HG02885 (cell line): ENCODE results near the gene MYH1.
"Not testable (repeated sequence)": the region's sequence is repeated elsewhere in the genome, so short reads cannot be mapped to it uniquely, and the experiment has no call there.

Source experiments
- ATAC-seq: cut with Tn5 transposase; IDR thresholded peaks from one replicate; pipeline ENCODE4 v1.9.1; 2021; ENCODE audit warnings: mild to moderate bottlenecking; ENCODE audit not compliant: unreplicated experiment, poor library complexity

MYH1 gene

DNA sequence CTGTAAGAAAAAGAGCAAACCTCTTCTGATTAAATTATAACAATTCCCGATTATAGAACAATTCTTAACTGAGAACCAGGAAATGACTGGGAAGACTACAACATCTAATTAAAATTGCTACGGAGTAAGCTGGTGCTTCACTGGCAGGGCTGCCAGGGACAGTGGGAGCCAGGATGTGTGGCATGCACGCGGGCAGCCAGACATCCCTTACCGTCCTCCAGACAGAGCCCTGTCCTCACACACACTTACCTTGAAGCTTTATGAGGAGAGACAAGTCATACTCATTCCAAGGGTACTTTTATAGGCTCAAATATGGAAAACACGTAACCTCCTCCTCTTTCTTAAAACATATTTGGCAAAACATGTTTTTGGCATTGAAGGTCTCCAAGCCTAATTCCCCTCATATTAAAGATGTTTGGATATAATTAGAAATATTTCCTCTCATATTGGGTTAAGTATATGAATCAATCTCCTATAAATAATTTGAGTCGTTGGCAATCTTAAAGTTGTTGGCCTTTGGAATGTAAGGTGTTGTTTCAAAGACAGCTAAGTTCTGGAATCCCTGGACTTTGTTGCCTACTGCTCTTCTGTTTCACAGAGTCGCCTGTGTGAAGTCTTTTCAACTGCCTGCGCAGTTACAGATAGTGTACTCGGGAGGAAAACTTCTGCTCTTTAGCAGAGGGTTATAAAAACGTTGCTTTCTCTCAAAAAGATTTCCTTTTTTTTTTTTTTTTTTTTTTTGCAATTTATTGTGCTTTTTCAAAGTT is at the start of gene MYH1:
TSS of gene MYH1 (minus strand) at position 272 of the 767 bp plus-strand sequence. CDS start 1,900 bp downstream, outside the sequence.
- no peak for ATAC-seq

- no peak for ATAC-seq
These were observed 45.8 kb upstream of the MYH1 start for GRCh38 chr17:10563991-10564660.

DNA sequence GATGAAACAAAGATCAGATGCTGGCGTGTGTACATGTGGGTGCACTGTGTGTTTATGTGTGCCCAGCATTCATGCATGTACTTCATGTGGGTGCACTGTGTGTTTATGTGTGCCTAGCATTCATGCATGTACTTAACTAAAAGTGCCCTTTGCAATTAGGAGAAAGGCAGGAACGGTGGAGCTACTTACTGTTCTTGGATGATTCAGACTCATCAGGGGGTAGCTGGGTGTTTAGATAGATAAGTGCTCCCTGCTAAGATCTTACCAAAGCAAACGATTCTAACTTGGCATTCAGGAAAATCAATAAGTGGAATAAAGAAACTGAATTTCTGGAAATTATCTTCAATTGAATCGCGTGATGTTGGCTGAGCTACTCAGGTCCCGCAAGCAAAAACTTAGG is 39.7 kb upstream of the MYH1 start:
- no peak for ATAC-seq

- ATAC-seq = no peak
These were observed 39.1 kb upstream of the MYH1 start for GRCh38 chr17:10557422-10557821.

GRCh38 chr17:10556301-10557005 is 38.1 kb upstream of the MYH1 start:
- ATAC-seq = no peak

DNA sequence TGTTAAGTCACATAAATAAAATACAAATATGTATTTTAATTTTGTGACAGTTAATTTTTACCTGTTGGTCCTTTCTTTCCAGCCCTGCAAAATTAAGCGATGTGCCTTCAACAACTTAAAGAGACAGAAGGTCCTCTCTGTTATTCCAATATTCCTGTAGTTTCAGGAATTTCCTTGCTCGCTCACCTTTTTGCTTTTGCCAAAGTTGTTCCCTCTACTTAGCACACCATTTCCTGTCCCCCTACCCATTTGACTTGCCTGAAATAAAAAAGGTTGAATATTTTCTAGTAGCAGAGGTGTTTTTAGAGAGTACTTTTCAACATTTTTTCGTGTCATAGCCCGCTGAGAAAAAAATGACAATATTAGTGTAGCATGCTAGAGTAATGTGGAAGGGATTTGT is 31.7 kb upstream of the MYH1 start:
- ATAC-seq = no peak

GRCh38 chr17:10549096-10549842 is 30.9 kb upstream of the MYH1 start, which contains the start of gene MYH2:
MYH2 (minus strand) TSS chr17:10549658; CDS start chr17:10547920, 1,738 bp downstream.
- no peak for ATAC-seq

- ATAC-seq = no peak
These were observed 29.0 kb upstream of the MYH1 start for GRCh38 chr17:10547351-10547750.

DNA sequence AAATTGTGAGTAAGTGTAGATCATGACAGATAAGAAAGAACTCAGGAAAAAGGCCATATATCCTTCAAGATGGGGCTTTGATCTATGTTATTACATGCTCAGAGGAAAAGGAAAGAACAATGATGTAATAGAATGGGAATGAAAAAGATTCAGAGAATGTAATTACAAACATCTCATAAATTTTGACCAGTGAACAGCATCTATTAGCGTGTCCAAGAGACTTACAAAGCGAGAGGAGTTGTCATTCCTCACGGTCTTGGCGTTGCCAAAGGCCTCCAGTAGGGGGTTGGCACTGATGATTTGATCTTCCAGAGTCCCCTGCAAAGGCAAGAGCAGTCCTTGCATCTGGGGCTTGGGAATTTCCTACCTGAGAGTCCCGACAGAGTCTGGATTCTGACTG is 25.1 kb upstream of the MYH1 start:
- not testable (repeated sequence) for ATAC-seq

GRCh38 chr17:10541179-10541578 is 22.8 kb upstream of the MYH1 start:
- ATAC-seq = not testable (repeated sequence)

GRCh38 chr17:10532026-10532425 is 13.7 kb upstream of the MYH1 start:
- no peak for ATAC-seq

- ATAC-seq = no peak
These were observed 9.1 kb upstream of the MYH1 start for GRCh38 chr17:10527419-10527818.

DNA sequence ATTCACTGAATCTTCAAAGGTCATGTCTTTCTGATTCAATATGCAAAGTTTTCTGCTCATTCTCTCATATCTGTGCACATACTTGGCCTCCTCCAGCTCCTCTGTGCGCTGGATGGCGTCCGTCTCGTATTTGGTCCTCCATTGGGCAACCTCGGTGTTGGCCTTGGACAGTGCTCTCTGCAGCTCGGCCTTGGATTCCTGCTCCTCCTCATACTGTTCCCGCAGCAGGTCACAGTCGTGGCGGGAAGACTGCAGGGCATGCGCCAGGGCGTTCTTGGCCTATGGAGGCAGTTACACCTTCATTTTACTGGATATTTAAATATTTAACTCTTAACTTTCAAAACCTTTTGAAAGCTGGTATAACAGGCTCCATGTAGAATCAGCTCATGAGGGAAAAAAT is 8.2 kb upstream of the MYH1 start:
- no peak for ATAC-seq

DNA sequence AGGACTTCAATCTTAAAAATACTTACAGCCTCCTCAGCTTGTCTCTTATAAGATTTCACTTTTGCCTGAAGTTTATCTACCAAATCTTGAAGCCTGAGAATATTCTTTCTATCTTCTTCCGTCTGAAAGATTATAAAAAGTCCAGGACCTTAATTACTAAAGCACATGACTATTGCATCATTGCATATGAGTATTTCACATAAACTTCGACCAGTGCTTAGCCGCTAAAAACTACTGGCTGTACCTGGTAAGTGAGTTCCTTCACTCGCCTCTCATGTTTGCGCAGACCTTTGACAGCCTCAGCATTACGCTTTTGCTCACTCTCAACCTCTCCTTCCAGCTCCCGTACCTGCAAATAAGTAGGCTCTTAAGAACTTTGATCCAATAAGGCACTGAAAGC is 4.7 kb upstream of the MYH1 start:
- ATAC-seq = no peak

- no peak for ATAC-seq
These were observed 3.6 kb upstream of the MYH1 start for GRCh38 chr17:10521949-10522348.

- no peak for ATAC-seq
These were observed 1.7 kb downstream of the MYH1 start for GRCh38 chr17:10516638-10517037.

GRCh38 chr17:10516065-10516464 is 2.3 kb downstream of the MYH1 start:
- no peak for ATAC-seq

- ATAC-seq = no peak
These were observed 4.9 kb downstream of the MYH1 start for GRCh38 chr17:10513299-10514067.

DNA sequence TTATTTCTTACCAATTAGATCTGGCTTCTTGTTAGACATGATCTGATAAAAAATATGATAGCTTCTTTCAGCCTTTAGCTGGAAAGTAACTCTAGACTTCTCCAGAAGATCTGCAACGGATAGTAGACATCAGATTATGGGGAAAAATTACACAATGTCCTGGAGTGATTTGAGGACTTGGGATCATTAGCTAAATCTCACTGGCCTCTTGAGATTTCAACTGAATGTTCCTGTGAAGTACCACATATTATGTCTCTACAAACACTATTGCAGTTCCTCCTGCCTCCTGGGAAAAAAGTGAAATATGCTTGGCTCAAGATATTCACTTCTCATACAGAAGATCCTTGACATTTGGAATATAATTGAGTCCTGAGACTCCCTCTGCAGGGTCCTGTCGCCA is 5.5 kb downstream of the MYH1 start:
- ATAC-seq = no peak

DNA sequence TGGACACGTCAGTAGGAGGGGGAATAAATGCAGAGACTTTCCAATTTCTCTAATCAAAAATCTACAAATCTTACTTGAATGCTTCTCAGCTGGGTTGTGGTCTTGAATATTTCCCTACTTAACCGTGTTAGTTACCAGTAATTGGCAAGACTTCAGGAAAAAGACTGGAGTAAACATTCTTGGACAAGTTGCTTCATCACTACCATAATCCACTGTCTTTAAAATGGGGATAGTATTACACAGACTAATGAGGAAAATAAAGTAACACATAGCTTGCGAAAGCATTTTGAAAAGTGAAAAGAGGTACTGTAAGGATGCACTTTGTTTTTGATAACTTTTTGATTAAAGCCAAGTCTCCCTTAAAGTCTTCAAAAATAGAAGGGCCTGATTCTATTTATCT is 18.4 kb downstream of the MYH1 start:
- ATAC-seq = no peak
